GM23338 (cell line): Measurements from ENCODE around the gene PCDHGA1. TPM values are rescaled to one million over a fixed set of nuclear protein-coding genes. Genes with fewer than 3 reads are reported as not detected.
"Not testable (repeated sequence)": the region's sequence is repeated elsewhere in the genome, so short reads cannot be mapped to it uniquely, and the experiment has no call there.

ENCODE experiments used
- ATAC-seq: fragments of 200-7000 bp; cut with Tn5 transposase; 3 replicates; pipeline ENCODE4 v1.9.1; 2020
- DNase-seq: peaks from one replicate; pipeline ENCODE4 v3.0.0-alpha.2; 2015; ENCODE audit warnings: low spot score
- H2AFZ ChIP-seq: fragments of 200-600 bp; sonication (generic); 2 replicates; pipeline ENCODE4 v1.8.0; 2016; ENCODE audit warnings: antibody characterized with exemption, mild to moderate bottlenecking, moderate library complexity
- H3F3A ChIP-seq: fragments of 200-600 bp; sonication (generic); replicated peaks from 2 replicates; pipeline ENCODE4 v1.8.0; 2017; ENCODE audit warnings: antibody characterized with exemption, mixed run types, low read depth
- H3K27ac ChIP-seq: fragments of 200-600 bp; sonication (generic); 2 replicates; pipeline ENCODE4 v1.6.1; 2016; ENCODE audit warnings: low read depth
- H3K27me3 ChIP-seq: fragments of 200-600 bp; sonication (generic); 2 replicates; pipeline ENCODE4 v1.8.0; 2016; ENCODE audit warnings: mild to moderate bottlenecking, mixed run types, moderate library complexity; ENCODE audit not compliant: insufficient read depth
- H3K36me3 ChIP-seq: fragments of 200-600 bp; sonication (generic); 2 replicates; pipeline ENCODE4 v1.8.0; 2016; ENCODE audit warnings: mild to moderate bottlenecking; ENCODE audit not compliant: insufficient read depth
- H3K4me1 ChIP-seq: fragments of 200-600 bp; sonication (generic); 2 replicates; pipeline ENCODE4 v1.8.0; 2016; ENCODE audit warnings: mild to moderate bottlenecking, moderate library complexity; ENCODE audit not compliant: insufficient read depth
- H3K4me2 ChIP-seq: fragments of 200-600 bp; sonication (generic); 2 replicates; pipeline ENCODE4 v1.7.1; 2017; ENCODE audit warnings: mixed run types
- H3K4me3 ChIP-seq: fragments of 200-600 bp; sonication (generic); 2 replicates; pipeline ENCODE4 v1.6.1; 2016; ENCODE audit warnings: mixed run types
- H3K79me2 ChIP-seq: fragments of 200-600 bp; sonication (generic); replicated peaks from 2 replicates; pipeline ENCODE4 v1.8.0; 2017; ENCODE audit warnings: mild to moderate bottlenecking; ENCODE audit not compliant: insufficient read depth
- H3K9me2 ChIP-seq: fragments of 200-600 bp; sonication (generic); 2 replicates; pipeline ENCODE4 v1.8.0; 2017; ENCODE audit not compliant: insufficient read depth
- H4K20me1 ChIP-seq: fragments of 200-600 bp; sonication (generic); replicated peaks from 2 replicates; pipeline ENCODE4 v1.8.0; 2017; ENCODE audit warnings: mild to moderate bottlenecking; ENCODE audit not compliant: insufficient read depth
- H3K27ac Mint-ChIP-seq: 2 replicates; pipeline ENCODE4 v1.8.0; 2020; ENCODE audit warnings: inconsistent platforms, mild to moderate bottlenecking, moderate library complexity, mixed read lengths
- H3K27me3 Mint-ChIP-seq: 3 replicates; pipeline ENCODE4 v1.8.0; 2022; ENCODE audit warnings: low read depth, mild to moderate bottlenecking, moderate library complexity, mixed read lengths, inconsistent platforms; ENCODE audit not compliant: insufficient read depth, poor library complexity
- H3K36me3 Mint-ChIP-seq: 3 replicates; pipeline ENCODE4 v1.8.0; 2021; ENCODE audit warnings: low read depth, mild to moderate bottlenecking, inconsistent platforms, moderate library complexity, mixed read lengths
- H3K4me1 Mint-ChIP-seq: 3 replicates; pipeline ENCODE4 v1.8.0; 2020; ENCODE audit warnings: mild to moderate bottlenecking, inconsistent platforms, mixed read lengths
- H3K4me3 Mint-ChIP-seq: 3 replicates; pipeline ENCODE4 v1.8.0; 2021; ENCODE audit warnings: moderate library complexity, mild to moderate bottlenecking, inconsistent platforms, mixed read lengths
- H3K9me3 Mint-ChIP-seq: 3 replicates; pipeline ENCODE4 v1.8.0; 2020; ENCODE audit warnings: moderate library complexity, mild to moderate bottlenecking, inconsistent platforms, mixed read lengths
- CREB1 ChIP-seq: fragments of 250-450 bp; sonication (Bioruptor Pico); IDR thresholded peaks from 2 replicates; pipeline ENCODE4 v1.5.0; 2020; ENCODE audit warnings: low read depth, mild to moderate bottlenecking, moderate library complexity
- EZH2 ChIP-seq: fragments of 200-600 bp; sonication (generic); IDR thresholded peaks from one replicate; pipeline ENCODE4 v1.8.0; 2017; ENCODE audit warnings: antibody characterized with exemption, mild to moderate bottlenecking, low read depth; ENCODE audit not compliant: unreplicated experiment
- JUNB ChIP-seq: IDR thresholded peaks from one replicate; pipeline ENCODE4 v1.6.1; 2016; ENCODE audit warnings: antibody characterized with exemption; ENCODE audit not compliant: unreplicated experiment
- NANOG ChIP-seq: IDR thresholded peaks from 2 replicates; pipeline ENCODE4 v1.6.1; 2016; ENCODE audit warnings: antibody characterized with exemption, borderline replicate concordance
- POLR2AphosphoS5 ChIP-seq: IDR thresholded peaks from 2 replicates; pipeline ENCODE4 v1.6.1; 2016; ENCODE audit warnings: antibody characterized with exemption, low read depth
- STAT1 ChIP-seq: IDR thresholded peaks from one replicate; pipeline ENCODE4 v1.6.1; 2016; ENCODE audit warnings: antibody characterized with exemption; ENCODE audit not compliant: unreplicated experiment
- polyA plus RNA-seq: library from polyadenylated mRNA; unstranded; fragments of >200 nt; fragmentation: Nextera tagmentation; extraction: Ambion mirVana; gene quantifications from 2 replicates; pipeline ENCODE4 v1.2.1, GENCODE V29; 2016
- total RNA-seq: library from RNA; depleted of rRNA; stranded (reverse); fragments of >200 nt; shearing (Covaris generic); gene quantifications from 2 replicates; pipeline ENCODE4 v1.2.3, GENCODE V29; 2014
- TF ChIP-seq, protein P1 (sequence below), 2 experiments: fragments of 200-600 bp in 1 of 2; sonication (generic) in 1 of 2; conservative IDR thresholded peaks; 2 replicates each; pipeline versions ENCODE4 v1.5.1 to v1.6.1; 2016 to 2017; ENCODE audit warnings: antibody characterized with exemption in 2 of 2, low read depth in 2 of 2, mild to moderate bottlenecking in 2 of 2, moderate library complexity in 1 of 2
- TF ChIP-seq, protein P2 (sequence below): IDR thresholded peaks from 2 replicates; pipeline ENCODE4 v1.6.1; 2016; ENCODE audit warnings: antibody characterized with exemption

The PCDHGA1 gene
- total and polyA plus RNA-seq, 2 experiments from 2014 or later: 0.39 to 1.7 TPM

GRCh38 chr5:141407790-141408505, 77.6 kb downstream of the PCDHGA1 start, which contains the start of gene PCDHGB6:
PCDHGB6 (plus strand) TSS chr5:141408021; CDS start chr5:141408203, 182 bp downstream.
- H3K27me3 ChIP-seq, H3K79me2 ChIP-seq, H3K9me2 ChIP-seq, H3K27ac ChIP-seq, H3F3A ChIP-seq, H3K36me3 ChIP-seq, H3K4me1 ChIP-seq, H3K27ac Mint-ChIP-seq, H4K20me1 ChIP-seq, H3K4me1 Mint-ChIP-seq: not testable (repeated sequence)
- H3K4me3 ChIP-seq: peak within 1 kb of the TSS; percentile 86
- Mint-ChIP-seq H3K9me3 (peaks cover 30% of the 10 kb centered on the region), H3K36me3 (peaks cover 34% of the 10 kb centered on the region), H3K27me3 (peaks cover 12% of the 10 kb centered on the region), H3K4me3 (peak within 1 kb of the TSS; percentile 92)
- peak; percentile 89 for DNase-seq
- ATAC-seq: peak; percentile 95
- peak within 1 kb of the TSS; percentile 88 for H3K4me2 ChIP-seq
- TF ChIP-seq CREB1 (CRISPR knock-in tag): peak; percentile 67
- TF ChIP-seq, protein P1, sequence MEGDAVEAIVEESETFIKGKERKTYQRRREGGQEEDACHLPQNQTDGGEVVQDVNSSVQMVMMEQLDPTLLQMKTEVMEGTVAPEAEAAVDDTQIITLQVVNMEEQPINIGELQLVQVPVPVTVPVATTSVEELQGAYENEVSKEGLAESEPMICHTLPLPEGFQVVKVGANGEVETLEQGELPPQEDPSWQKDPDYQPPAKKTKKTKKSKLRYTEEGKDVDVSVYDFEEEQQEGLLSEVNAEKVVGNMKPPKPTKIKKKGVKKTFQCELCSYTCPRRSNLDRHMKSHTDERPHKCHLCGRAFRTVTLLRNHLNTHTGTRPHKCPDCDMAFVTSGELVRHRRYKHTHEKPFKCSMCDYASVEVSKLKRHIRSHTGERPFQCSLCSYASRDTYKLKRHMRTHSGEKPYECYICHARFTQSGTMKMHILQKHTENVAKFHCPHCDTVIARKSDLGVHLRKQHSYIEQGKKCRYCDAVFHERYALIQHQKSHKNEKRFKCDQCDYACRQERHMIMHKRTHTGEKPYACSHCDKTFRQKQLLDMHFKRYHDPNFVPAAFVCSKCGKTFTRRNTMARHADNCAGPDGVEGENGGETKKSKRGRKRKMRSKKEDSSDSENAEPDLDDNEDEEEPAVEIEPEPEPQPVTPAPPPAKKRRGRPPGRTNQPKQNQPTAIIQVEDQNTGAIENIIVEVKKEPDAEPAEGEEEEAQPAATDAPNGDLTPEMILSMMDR (conservative IDR thresholded peaks at IDR 0.05; ENCODE audit: low read depth in 2 of 2): peak; percentile 81
- H2AFZ ChIP-seq: peak within 1 kb of the TSS; percentile 84

DNA sequence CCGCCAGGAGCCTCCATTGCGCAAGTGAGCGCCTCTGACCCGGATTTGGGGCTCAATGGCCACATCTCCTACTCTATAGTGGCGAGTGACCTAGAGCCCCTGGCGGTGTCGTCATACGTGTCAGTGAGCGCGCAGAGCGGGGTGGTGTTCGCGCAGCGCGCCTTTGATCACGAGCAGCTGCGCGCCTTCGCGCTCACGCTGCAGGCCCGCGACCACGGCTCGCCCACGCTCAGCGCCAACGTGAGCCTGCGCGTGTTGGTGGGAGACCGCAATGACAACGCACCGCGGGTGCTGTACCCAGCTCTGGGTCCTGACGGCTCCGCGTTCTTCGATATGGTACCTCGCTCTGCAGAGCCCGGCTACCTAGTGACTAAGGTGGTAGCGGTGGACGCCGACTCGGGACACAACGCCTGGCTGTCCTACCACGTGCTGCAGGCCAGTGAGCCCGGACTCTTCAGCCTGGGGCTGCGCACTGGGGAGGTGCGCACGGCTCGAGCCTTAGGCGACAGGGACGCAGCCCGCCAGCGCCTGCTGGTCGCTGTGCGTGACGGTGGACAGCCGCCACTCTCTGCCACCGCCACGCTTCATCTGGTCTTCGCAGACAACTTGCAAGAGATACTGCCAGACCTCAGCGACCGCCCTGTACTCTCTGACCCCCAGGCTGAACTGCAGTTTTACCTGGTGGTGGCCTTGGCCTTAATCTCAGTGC, 79.4 kb downstream of the PCDHGA1 start:
- Histone ChIP-seq H3K27ac (no peak overlapping the region), H4K20me1 (peaks cover 7% of the 10 kb centered on the region; the same call in 1 of the 2 replicates), H3K4me3 (no peak overlapping the region), H3K79me2 (0 out of 2 replicates have a peak, but pooled peaks cover 4% of the 10 kb centered on the region), H2AFZ (no peak overlapping the region), H3K9me2 (no peaks in the 10 kb centered on the region), H3K27me3 (peaks cover 8% of the 10 kb centered on the region), H3K4me1 (peaks cover 5% of the 10 kb centered on the region), H3K36me3 (no peaks in the 10 kb centered on the region), H3K4me2 (no peak overlapping the region), H3F3A (no peaks in the 10 kb centered on the region)
- Mint-ChIP-seq H3K27ac (no peak overlapping the region), H3K9me3 (peaks cover 37% of the 10 kb centered on the region), H3K27me3 (peaks cover 15% of the 10 kb centered on the region), H3K4me3 (peak overlapping the region; percentile 28; the same call in 1 of the 3 replicates), H3K36me3 (peaks cover 39% of the 10 kb centered on the region), H3K4me1 (peaks cover 8% of the 10 kb centered on the region)
- ATAC-seq (no peak), DNase-seq (no peak)
- TF ChIP-seq STAT1 (no peak), NANOG (no peak), CREB1 (CRISPR knock-in tag) (no peak), JUNB (no peak), POLR2AphosphoS5 (no peak), EZH2 (no peak)
- TF ChIP-seq, protein P1 (conservative IDR thresholded peaks at IDR 0.05; ENCODE audit: low read depth in 2 of 2): no peak
- TF ChIP-seq, protein P2, sequence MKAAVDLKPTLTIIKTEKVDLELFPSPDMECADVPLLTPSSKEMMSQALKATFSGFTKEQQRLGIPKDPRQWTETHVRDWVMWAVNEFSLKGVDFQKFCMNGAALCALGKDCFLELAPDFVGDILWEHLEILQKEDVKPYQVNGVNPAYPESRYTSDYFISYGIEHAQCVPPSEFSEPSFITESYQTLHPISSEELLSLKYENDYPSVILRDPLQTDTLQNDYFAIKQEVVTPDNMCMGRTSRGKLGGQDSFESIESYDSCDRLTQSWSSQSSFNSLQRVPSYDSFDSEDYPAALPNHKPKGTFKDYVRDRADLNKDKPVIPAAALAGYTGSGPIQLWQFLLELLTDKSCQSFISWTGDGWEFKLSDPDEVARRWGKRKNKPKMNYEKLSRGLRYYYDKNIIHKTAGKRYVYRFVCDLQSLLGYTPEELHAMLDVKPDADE: no peak
